Esophagus muscularis mucosa (tissue), 4 donors: ENCODE data around the gene PC. TPM values are rescaled to one million over a fixed set of nuclear protein-coding genes. Genes with fewer than 3 reads are reported as not detected.

Experiments used
- DNase-seq: peaks from one replicate; pipeline ENCODE4 v3.0.0-alpha.2; 2017; ENCODE audit errors: extremely low spot score
- H3K27ac ChIP-seq, 4 donors: fragments of 200-600 bp; sonication (generic); replicated peaks in 1 of 4; 1 replicate in 3 of 4; 2 replicates in 1 of 4; pipeline ENCODE4 v1.5.1; 2016 to 2019; ENCODE audit warnings: mild to moderate bottlenecking in 1 of 4
- H3K27me3 ChIP-seq, 4 donors: fragments of 200-600 bp; sonication (generic); one replicate each; pipeline versions ENCODE4 v1.5.1 to v1.6.0; 2016 to 2019
- H3K36me3 ChIP-seq, 4 donors: fragments of 200-600 bp; sonication (generic); one replicate each; pipeline ENCODE4 v1.5.1; 2016 to 2019
- H3K4me1 ChIP-seq, 4 donors: fragments of 200-600 bp; sonication (generic); one replicate each; pipeline ENCODE4 v1.5.1; 2016 to 2019
- H3K4me3 ChIP-seq, 4 donors: fragments of 200-600 bp; sonication (generic); 1 replicate in 2 of 4; 2 replicates in 2 of 4; pipeline ENCODE4 v1.5.1; 2016 to 2019; ENCODE audit warnings: mild to moderate bottlenecking in 4 of 4, moderate library complexity in 1 of 4
- H3K9me3 ChIP-seq, 4 donors: fragments of 200-600 bp; sonication (generic); 1 replicate in 3 of 4; 2 replicates in 1 of 4; pipeline ENCODE4 v1.5.1; 2016 to 2019
- EP300 ChIP-seq: sonication (generic); formaldehyde crosslinking; IDR thresholded peaks from one replicate; pipeline ENCODE4 v1.6.1; 2017; ENCODE audit warnings: antibody characterized with exemption
- POLR2A ChIP-seq: fragments of 450-650 bp; IDR thresholded peaks from one replicate; pipeline ENCODE4 v1.6.1; 2017; ENCODE audit warnings: antibody characterized with exemption, moderate library complexity, mild to moderate bottlenecking, low read depth
- POLR2AphosphoS5 ChIP-seq, 2 donors: sonication (generic); formaldehyde crosslinking; IDR thresholded peaks; one replicate each; pipeline ENCODE4 v1.6.1; 2017; ENCODE audit warnings: antibody characterized with exemption in 2 of 2
- WGBS: methylation state at CpG from one replicate; pipeline ENCODE4 v1.1.5; 2018; 5-methylcytosine and 5-hydroxymethylcytosine counted together
- intact Hi-C: fragments of 100-400 bp; cut with DNase I; formaldehyde crosslinking; loops from one replicate; pipeline ENCODE4 v1.15.1; 2023
- total RNA-seq, 4 donors: library from RNA; depleted of rRNA; stranded (reverse); fragments of >200 nt; gene quantifications; one replicate each; pipeline versions ENCODE4 v1.1.0 to v1.2.1, GENCODE V29; 2016
- TF ChIP-seq, protein P1 (sequence below), 3 experiments: fragments of 200-600 bp in 2 of 3; fragments of 450-650 bp in 1 of 3; sonication (generic) in 2 of 3; IDR thresholded peaks; one replicate each; pipeline ENCODE4 v1.5.1; 2017 to 2019; ENCODE audit warnings: antibody characterized with exemption in 3 of 3, mild to moderate bottlenecking in 2 of 3, moderate library complexity in 1 of 3

Gene PC
- total RNA-seq, 4 donors from 2014 or later, result 2.1 to 5.5 (median 5.1) TPM

DNA sequence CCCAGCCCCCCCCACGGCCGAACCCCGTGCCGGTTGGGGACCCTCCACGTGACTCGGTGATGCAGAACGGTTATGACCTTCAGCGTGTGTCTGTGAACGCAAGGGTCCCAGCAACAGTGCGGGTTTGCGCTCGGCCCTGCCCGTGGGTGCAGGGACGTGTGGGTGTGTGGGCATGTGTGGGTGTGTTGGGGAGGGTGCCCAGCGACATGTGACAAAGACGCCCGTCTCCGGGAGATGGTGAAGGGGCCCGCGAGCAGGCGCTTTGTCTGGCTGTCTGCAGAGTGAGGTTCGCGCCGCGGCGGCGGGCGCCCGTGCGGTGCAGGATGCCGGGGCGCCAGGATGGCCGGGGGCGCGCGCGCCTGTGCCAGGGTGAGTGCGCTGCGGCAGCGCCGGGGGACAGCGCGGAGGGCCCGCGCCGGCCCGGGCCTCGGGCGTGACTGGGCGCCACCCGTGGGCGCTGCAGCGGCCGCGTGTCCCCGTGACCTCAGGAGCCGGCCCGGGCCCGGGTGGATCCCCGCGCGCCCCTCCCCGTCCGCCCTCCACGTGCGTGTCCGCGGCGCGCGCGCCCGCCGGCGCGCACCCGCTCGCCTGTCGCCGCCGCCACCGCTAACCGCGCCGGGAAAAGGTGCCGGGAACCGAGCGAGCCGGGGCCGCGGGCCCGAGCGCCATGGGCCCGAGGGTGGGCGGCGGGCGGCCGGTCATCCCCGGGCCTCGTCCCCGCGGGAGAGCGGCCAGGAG is 101.5 kb downstream of the PC start, which contains the start of gene LRFN4:
Gene LRFN4, plus strand, starts transcription at position 569 of the 738 bp plus-strand sequence. CDS start 681 bp downstream, outside the sequence.
- intact Hi-C loops, result loop anchor here (10.0 kb wide), 1 partner anchor 512 kb away; the partner anchor contains the start of genes B4GAT1 and BRMS1
- H3K36me3 ChIP-seq, result peaks cover 0 to 18% (median 16%) of the 10 kb centered on the region in 4 donors
- peaks cover 6 to 33% (median 17%) of the 10 kb centered on the region in 4 donors for H3K4me1 ChIP-seq
- H3K4me3 ChIP-seq, result peak within 1 kb of the TSS; percentile 68 to 82 (median 77)
- no peaks in the 10 kb centered on the region for H3K9me3 ChIP-seq
- peak within 1 kb of the TSS; percentile 84 to 92 (median 90) for H3K27ac ChIP-seq
- no peak for TF ChIP-seq POLR2AphosphoS5 (IDR thresholded peaks at IDR 0.05)
- TF ChIP-seq POLR2A, result no peak
- TF ChIP-seq EP300, result no peak
- TF ChIP-seq, protein P1, sequence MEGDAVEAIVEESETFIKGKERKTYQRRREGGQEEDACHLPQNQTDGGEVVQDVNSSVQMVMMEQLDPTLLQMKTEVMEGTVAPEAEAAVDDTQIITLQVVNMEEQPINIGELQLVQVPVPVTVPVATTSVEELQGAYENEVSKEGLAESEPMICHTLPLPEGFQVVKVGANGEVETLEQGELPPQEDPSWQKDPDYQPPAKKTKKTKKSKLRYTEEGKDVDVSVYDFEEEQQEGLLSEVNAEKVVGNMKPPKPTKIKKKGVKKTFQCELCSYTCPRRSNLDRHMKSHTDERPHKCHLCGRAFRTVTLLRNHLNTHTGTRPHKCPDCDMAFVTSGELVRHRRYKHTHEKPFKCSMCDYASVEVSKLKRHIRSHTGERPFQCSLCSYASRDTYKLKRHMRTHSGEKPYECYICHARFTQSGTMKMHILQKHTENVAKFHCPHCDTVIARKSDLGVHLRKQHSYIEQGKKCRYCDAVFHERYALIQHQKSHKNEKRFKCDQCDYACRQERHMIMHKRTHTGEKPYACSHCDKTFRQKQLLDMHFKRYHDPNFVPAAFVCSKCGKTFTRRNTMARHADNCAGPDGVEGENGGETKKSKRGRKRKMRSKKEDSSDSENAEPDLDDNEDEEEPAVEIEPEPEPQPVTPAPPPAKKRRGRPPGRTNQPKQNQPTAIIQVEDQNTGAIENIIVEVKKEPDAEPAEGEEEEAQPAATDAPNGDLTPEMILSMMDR (IDR thresholded peaks at IDR 0.05), result no peak
- no peak for DNase-seq
- no peaks in the 10 kb centered on the region for H3K27me3 ChIP-seq
- WGBS, result 0% methylated on average over 5 of the region's 103 CpGs

GRCh38 chr11:66855574-66856495 is 102.3 kb downstream of the PC start:
- intact Hi-C loops, result loop anchor here (10.0 kb wide), 1 partner anchor 511 kb away; the partner anchor contains the start of genes B4GAT1 and BRMS1
- Histone ChIP-seq H3K4me3 (peak overlapping the region; percentile 68 to 82 (median 77)), H3K9me3 (no peaks in the 10 kb centered on the region), H3K4me1 (peaks cover 6 to 33% (median 17%) of the 10 kb centered on the region in 4 donors), H3K27ac (peak overlapping the region; percentile 84 to 92 (median 90)), H3K27me3 (no peaks in the 10 kb centered on the region), H3K36me3 (peaks cover 0 to 18% (median 14%) of the 10 kb centered on the region in 4 donors)
- 18% methylated on average over 15 of the region's 51 CpGs for WGBS
- DNase-seq, result peak; percentile 96
- TF ChIP-seq, protein P1 (IDR thresholded peaks at IDR 0.05), result no peak
- peak; percentile 84 to 93 for TF ChIP-seq POLR2AphosphoS5 (IDR thresholded peaks at IDR 0.05)
- peak; percentile 66 for TF ChIP-seq POLR2A
- no peak for TF ChIP-seq EP300

DNA sequence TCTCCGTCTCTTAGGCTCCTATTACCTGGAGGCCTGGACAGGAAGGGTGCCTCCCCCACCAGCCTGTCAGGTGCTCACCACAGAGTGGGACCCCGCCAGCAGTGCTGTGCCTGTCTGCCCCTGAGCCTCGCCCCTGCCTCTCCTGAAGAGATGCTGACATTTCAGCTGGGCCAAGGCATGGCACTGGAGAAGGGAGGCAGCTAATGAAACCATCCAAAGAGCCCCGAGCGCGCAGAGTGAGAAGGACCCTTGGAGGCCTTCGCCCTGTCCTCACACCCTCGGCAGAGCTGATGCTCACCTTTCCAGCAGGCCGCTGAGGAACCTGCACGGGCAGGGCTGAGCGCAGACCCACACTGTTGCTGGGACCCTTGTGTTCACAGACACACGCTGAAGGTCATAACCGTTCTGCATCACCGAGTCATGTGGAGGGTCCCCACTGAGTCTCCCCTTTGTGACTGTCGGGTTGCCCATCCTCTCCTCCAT is 103.4 kb downstream of the PC start:
- Histone ChIP-seq H3K4me1 (peaks cover 6 to 33% (median 17%) of the 10 kb centered on the region in 4 donors), H3K36me3 (peaks cover 0 to 18% (median 13%) of the 10 kb centered on the region in 4 donors), H3K27me3 (no peaks in the 10 kb centered on the region), H3K27ac (peak overlapping the region in 3 of 4 donors; percentile 89 to 92 (median 92)), H3K9me3 (no peaks in the 10 kb centered on the region), H3K4me3 (no peak overlapping the region)
- DNase-seq, result no peak
- 97% methylated on average over 14 of the region's 15 CpGs for WGBS
- intact Hi-C loops, result loop anchor here (10.0 kb wide), 1 partner anchor 510 kb away; the partner anchor contains the start of genes B4GAT1 and BRMS1
- TF ChIP-seq EP300, result no peak
- TF ChIP-seq POLR2AphosphoS5 (IDR thresholded peaks at IDR 0.05), result no peak
- TF ChIP-seq POLR2A, result no peak
- TF ChIP-seq, protein P1 (IDR thresholded peaks at IDR 0.05), result no peak

DNA sequence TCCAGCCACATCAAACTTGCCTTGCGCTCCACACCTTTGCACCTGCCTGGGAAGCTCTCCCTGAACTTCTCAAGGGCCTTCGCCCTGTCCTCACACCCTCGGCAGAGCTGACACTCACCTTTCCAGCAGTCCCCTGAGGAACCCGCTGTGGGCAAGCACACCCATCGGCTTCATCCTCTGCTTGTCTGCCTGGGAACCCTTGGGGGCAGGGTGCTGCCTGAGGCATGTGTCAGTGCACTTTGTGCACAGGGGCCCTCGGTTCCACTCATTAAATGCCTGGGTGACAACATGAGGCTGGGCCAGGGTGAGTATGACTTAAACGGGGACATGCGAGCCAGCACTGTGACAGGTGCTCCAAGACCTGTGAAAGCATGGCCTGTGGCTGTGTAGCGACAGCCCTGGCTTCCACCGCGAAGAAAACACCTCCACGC is 103.9 kb downstream of the PC start:
- no peak for TF ChIP-seq POLR2A
- TF ChIP-seq EP300, result no peak
- TF ChIP-seq, protein P1 (IDR thresholded peaks at IDR 0.05), result no peak
- no peak for TF ChIP-seq POLR2AphosphoS5 (IDR thresholded peaks at IDR 0.05)
- intact Hi-C loops, result loop anchor here (10.0 kb wide), 1 partner anchor 509 kb away; the partner anchor contains the start of genes B4GAT1 and BRMS1
- Histone ChIP-seq H3K4me3 (no peak overlapping the region), H3K4me1 (peaks cover 6 to 33% (median 17%) of the 10 kb centered on the region in 4 donors), H3K27ac (no peak overlapping the region), H3K9me3 (no peaks in the 10 kb centered on the region), H3K36me3 (peaks cover 0 to 19% (median 9%) of the 10 kb centered on the region in 4 donors), H3K27me3 (no peaks in the 10 kb centered on the region)
- WGBS, result 91% methylated on average over 11 of the region's 12 CpGs
- no peak for DNase-seq
